HEK293 (cell line): ENCODE results near the gene TTC7B.

ENCODE experiments used
- CTCF ChIA-PET: fragments of 350-600 bp; formaldehyde crosslinking; extraction: SDS; loops from one replicate; lab custom pipeline; 2021; ENCODE audit warnings: antibody characterized with exemption; lab: Yijun Ruan, JAX
- POLR2A ChIA-PET: fragments of 300-600 bp; formaldehyde crosslinking; extraction: SDS; loops from one replicate; lab custom pipeline; 2020; ENCODE audit warnings: antibody characterized with exemption, inconsistent platforms; lab: Yijun Ruan, JAX
- H3K27ac ChIP-seq: fragments of 200-500 bp; sonication (Bioruptor generic); 2 replicates; pipeline ENCODE4 v1.5.1; 2014; ENCODE audit warnings: low read depth, low read length, control low read depth, inconsistent platforms; ENCODE audit errors: extremely low read depth
- H3K36me3 ChIP-seq, 2 experiments: fragments of 200-500 bp in 1 of 2; sonication (Bioruptor generic) in 1 of 2; 1 replicate in 1 of 2; 2 replicates in 1 of 2; pipeline ENCODE4 v1.5.1; 2014 to 2017; ENCODE audit warnings: inconsistent platforms in 2 of 2, low read length in 2 of 2; ENCODE audit not compliant: control insufficient read depth in 2 of 2, insufficient read depth in 1 of 2
- H3K4me1 ChIP-seq: fragments of 200-500 bp; sonication (Bioruptor generic); 2 replicates; pipeline ENCODE4 v1.5.1; 2014; ENCODE audit warnings: mild to moderate bottlenecking, low read length, inconsistent platforms; ENCODE audit not compliant: control insufficient read depth, insufficient read depth
- H3K4me3 ChIP-seq: 2 replicates; pipeline ENCODE4 v1.5.1; 2011; ENCODE audit warnings: low read depth, mild to moderate bottlenecking, control low read depth, low read length, moderate library complexity
- H3K9me3 ChIP-seq: fragments of 200-500 bp; sonication (Bioruptor generic); 2 replicates; pipeline ENCODE4 v1.5.1; 2014; ENCODE audit warnings: low read depth, low read length, inconsistent platforms; ENCODE audit not compliant: control insufficient read depth, insufficient read depth
- GLIS1 ChIP-seq: fragments of 450-650 bp; formaldehyde crosslinking; IDR thresholded peaks from 2 replicates; pipeline ENCODE4 v1.5.1; 2016; ENCODE audit warnings: missing biosample characterization, missing genetic modification characterization
- HOXD13 ChIP-seq: sonication (generic); formaldehyde crosslinking; IDR thresholded peaks from 2 replicates; pipeline ENCODE4 v1.8.0; 2022; ENCODE audit warnings: missing genetic modification reagents, borderline replicate concordance
- MYNN ChIP-seq: fragments of 450-650 bp; formaldehyde crosslinking; IDR thresholded peaks from 2 replicates; pipeline ENCODE4 v1.5.1; 2016; ENCODE audit warnings: missing biosample characterization, missing genetic modification characterization, borderline replicate concordance
- ZFP37 ChIP-seq: fragments of 450-650 bp; formaldehyde crosslinking; IDR thresholded peaks from 2 replicates; pipeline ENCODE4 v1.5.1; 2016; ENCODE audit warnings: missing biosample characterization, missing genetic modification characterization
- ZNF112 ChIP-seq: fragments of 450-650 bp; formaldehyde crosslinking; IDR thresholded peaks from 2 replicates; pipeline ENCODE4 v1.5.0; 2017; ENCODE audit warnings: missing biosample characterization, missing genetic modification characterization
- ZNF132 ChIP-seq: fragments of 450-650 bp; formaldehyde crosslinking; IDR thresholded peaks from 2 replicates; pipeline ENCODE4 v1.5.1; 2017; ENCODE audit warnings: missing biosample characterization, missing genetic modification characterization, borderline replicate concordance
- ZNF155 ChIP-seq: fragments of 450-650 bp; formaldehyde crosslinking; IDR thresholded peaks from 2 replicates; pipeline ENCODE4 v1.5.1; 2016; ENCODE audit warnings: missing biosample characterization, missing genetic modification characterization
- ZNF23 ChIP-seq: fragments of 450-650 bp; formaldehyde crosslinking; IDR thresholded peaks from 2 replicates; pipeline ENCODE4 v1.5.1; 2016; ENCODE audit warnings: missing biosample characterization, missing genetic modification characterization, borderline replicate concordance
- ZNF404 ChIP-seq: fragments of 450-650 bp; formaldehyde crosslinking; IDR thresholded peaks from 2 replicates; pipeline ENCODE4 v1.5.1; 2017; ENCODE audit warnings: missing biosample characterization, missing genetic modification characterization
- ZNF48 ChIP-seq: fragments of 450-650 bp; formaldehyde crosslinking; IDR thresholded peaks from 2 replicates; pipeline ENCODE4 v1.5.1; 2016; ENCODE audit warnings: missing biosample characterization, missing genetic modification characterization
- ZNF529 ChIP-seq: fragments of 450-650 bp; formaldehyde crosslinking; IDR thresholded peaks from 2 replicates; pipeline ENCODE4 v1.5.1; 2017; ENCODE audit warnings: missing genetic modification characterization, missing biosample characterization; ENCODE audit not compliant: insufficient replicate concordance
- ZNF621 ChIP-seq: fragments of 450-650 bp; formaldehyde crosslinking; IDR thresholded peaks from 2 replicates; pipeline ENCODE4 v1.5.1; 2017; ENCODE audit warnings: missing biosample characterization, missing genetic modification characterization
- ZNF629 ChIP-seq: fragments of 450-650 bp; formaldehyde crosslinking; IDR thresholded peaks from 2 replicates; pipeline ENCODE4 v1.5.1; 2017; ENCODE audit warnings: missing biosample characterization, missing genetic modification characterization
- ZNF654 ChIP-seq: fragments of 450-650 bp; formaldehyde crosslinking; IDR thresholded peaks from 2 replicates; pipeline ENCODE4 v1.5.1; 2016; ENCODE audit warnings: low read depth, missing biosample characterization, missing genetic modification characterization
- ZNF747 ChIP-seq: fragments of 450-650 bp; formaldehyde crosslinking; IDR thresholded peaks from 2 replicates; pipeline ENCODE4 v1.5.1; 2016; ENCODE audit warnings: missing biosample characterization, missing genetic modification characterization
- ZSCAN16 ChIP-seq: fragments of 450-650 bp; formaldehyde crosslinking; IDR thresholded peaks from 2 replicates; pipeline ENCODE4 v1.5.1; 2016; ENCODE audit warnings: missing biosample characterization, missing genetic modification characterization
- TF ChIP-seq, protein P1 (sequence below): fragments of 450-650 bp; formaldehyde crosslinking; IDR thresholded peaks from 2 replicates; pipeline ENCODE4; 2016; ENCODE audit warnings: missing biosample characterization, missing genetic modification characterization
- TF ChIP-seq, protein P2 (sequence below): fragments of 450-650 bp; formaldehyde crosslinking; IDR thresholded peaks from 2 replicates; pipeline ENCODE4 v1.5.1; 2016; ENCODE audit warnings: missing biosample characterization, missing genetic modification characterization, borderline replicate concordance
- TF ChIP-seq, protein P3 (sequence below): fragments of 450-650 bp; formaldehyde crosslinking; IDR thresholded peaks from 2 replicates; pipeline ENCODE4 v1.5.1; 2017; ENCODE audit warnings: missing biosample characterization, missing genetic modification characterization
- TF ChIP-seq, protein P4 (sequence below): fragments of 450-650 bp; formaldehyde crosslinking; IDR thresholded peaks from 2 replicates; pipeline ENCODE4 v1.5.1; 2016; ENCODE audit warnings: missing biosample characterization, missing genetic modification characterization
- TF ChIP-seq, protein P5 (sequence below): fragments of 450-650 bp; formaldehyde crosslinking; IDR thresholded peaks from 2 replicates; pipeline ENCODE4 v1.5.1; 2016; ENCODE audit warnings: missing biosample characterization, missing genetic modification characterization
- TF ChIP-seq, protein P6 (sequence below): fragments of 450-650 bp; formaldehyde crosslinking; IDR thresholded peaks from 2 replicates; pipeline ENCODE4 v1.5.1; 2016; ENCODE audit warnings: missing biosample characterization, missing genetic modification characterization, borderline replicate concordance

TTC7B gene

DNA sequence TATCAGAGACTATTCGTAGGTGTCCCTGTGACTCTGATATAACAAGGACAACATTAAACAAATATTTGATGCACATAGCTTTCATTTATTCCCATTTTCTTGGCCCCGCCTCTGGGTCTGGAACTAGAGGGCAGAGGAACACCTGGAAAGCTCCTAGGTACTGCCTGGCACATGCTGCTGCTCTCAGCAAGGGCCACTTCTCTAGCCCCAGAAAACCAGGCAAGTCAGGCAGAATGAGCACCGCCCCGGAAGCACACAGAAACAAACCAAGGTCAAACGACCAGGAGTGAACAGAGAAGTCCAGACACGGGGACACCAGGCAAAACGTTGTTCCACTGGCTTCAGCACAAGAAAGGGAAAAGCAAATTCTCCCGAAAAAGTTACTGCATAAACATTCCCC is 76.1 kb downstream of the TTC7B start:
- Histone ChIP-seq H3K36me3 (peaks cover 0 to 15% of the 10 kb centered on the region in 2 experiments; a peak in 2 of 3 replicates), H3K4me1 (no peaks in the 10 kb centered on the region), H3K27ac (no peak overlapping the region), H3K9me3 (no peaks in the 10 kb centered on the region), H3K4me3 (no peak overlapping the region)
- ChIA-PET CTCF (interaction anchor here (1.6 to 2.0 kb wide), 2 partner anchors 19 to 20 kb away, joined by 3 to 11 read pairs; no protein-coding TSS in a partner anchor), POLR2A (no interaction called here)
- TF ChIP-seq ZNF621 (tag by site-specific recombination) (no peak), ZNF23 (tag by site-specific recombination) (no peak), ZNF529 (tag by site-specific recombination) (no peak), ZSCAN16 (no peak)
- TF ChIP-seq, protein P1, sequence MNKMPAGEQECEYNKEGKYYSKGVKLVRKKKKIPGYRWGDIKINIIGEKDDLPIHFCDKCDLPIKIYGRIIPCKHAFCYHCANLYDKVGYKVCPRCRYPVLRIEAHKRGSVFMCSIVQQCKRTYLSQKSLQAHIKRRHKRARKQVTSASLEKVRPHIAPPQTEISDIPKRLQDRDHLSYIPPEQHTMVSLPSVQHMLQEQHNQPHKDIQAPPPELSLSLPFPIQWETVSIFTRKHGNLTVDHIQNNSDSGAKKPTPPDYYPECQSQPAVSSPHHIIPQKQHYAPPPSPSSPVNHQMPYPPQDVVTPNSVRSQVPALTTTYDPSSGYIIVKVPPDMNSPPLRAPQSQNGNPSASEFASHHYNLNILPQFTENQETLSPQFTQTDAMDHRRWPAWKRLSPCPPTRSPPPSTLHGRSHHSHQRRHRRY (tag by site-specific recombination) = no peak

DNA sequence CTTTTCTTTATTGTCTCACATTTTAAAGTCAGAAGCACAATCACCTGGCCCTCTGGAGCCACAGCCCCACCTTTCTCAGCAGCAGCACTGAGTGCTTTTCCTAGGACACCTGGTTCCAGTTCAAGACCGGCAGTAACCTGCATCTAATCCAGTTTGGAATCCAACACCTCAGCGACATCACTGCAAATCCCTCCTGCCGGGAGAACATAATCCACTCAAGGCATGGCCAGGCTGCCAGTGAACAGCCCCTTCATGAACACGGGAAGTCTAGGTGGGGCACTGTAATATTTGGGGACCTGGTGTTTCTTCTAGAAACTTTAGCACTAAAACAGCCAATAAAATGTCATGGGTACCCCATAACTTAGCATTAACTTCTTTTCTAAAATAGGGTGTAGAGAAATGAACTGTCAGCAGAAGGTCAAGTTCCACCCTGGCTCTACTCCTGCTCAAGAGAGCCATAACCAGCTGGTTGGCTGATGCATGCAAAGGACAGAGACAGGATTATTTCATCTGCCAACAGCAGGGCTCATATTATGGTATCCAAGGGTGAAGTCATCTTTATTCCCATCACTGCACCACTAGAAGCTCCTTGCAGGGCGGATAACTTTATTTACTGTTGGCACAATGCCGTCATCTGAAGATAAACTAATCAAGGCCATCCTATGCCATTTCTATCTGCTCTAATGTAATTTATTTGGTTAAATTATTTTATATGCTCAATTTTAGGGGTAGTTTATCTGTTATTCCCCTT is 76.7 kb downstream of the TTC7B start:
- ChIA-PET CTCF (interaction anchor here (1.3 to 2.0 kb wide), 3 partner anchors 12 to 21 kb away, joined by 3 to 11 read pairs (median 3); no protein-coding TSS in a partner anchor), POLR2A (no interaction called here)
- Histone ChIP-seq H3K4me1 (no peaks in the 10 kb centered on the region), H3K27ac (no peak overlapping the region), H3K36me3 (peaks cover 0 to 13% of the 10 kb centered on the region in 2 experiments; a peak in 2 of 3 replicates), H3K9me3 (no peaks in the 10 kb centered on the region), H3K4me3 (no peak overlapping the region)
- TF ChIP-seq ZNF747 (tag by site-specific recombination) = no peak
- no peak for TF ChIP-seq ZNF48 (tag by site-specific recombination)
- TF ChIP-seq, protein P2, sequence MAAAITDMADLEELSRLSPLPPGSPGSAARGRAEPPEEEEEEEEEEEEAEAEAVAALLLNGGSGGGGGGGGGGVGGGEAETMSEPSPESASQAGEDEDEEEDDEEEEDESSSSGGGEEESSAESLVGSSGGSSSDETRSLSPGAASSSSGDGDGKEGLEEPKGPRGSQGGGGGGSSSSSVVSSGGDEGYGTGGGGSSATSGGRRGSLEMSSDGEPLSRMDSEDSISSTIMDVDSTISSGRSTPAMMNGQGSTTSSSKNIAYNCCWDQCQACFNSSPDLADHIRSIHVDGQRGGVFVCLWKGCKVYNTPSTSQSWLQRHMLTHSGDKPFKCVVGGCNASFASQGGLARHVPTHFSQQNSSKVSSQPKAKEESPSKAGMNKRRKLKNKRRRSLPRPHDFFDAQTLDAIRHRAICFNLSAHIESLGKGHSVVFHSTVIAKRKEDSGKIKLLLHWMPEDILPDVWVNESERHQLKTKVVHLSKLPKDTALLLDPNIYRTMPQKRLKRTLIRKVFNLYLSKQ = no peak
- no peak for TF ChIP-seq HOXD13 (CRISPR knock-in tag)
- TF ChIP-seq ZFP37 = no peak
- no peak for TF ChIP-seq ZNF404 (tag by site-specific recombination)
- no peak for TF ChIP-seq ZNF132 (tag by site-specific recombination)
- TF ChIP-seq GLIS1 = peak; percentile 32; the same call in 1 of the 2 replicates
- no peak for TF ChIP-seq ZNF112 (tag by site-specific recombination)
- TF ChIP-seq, protein P3, sequence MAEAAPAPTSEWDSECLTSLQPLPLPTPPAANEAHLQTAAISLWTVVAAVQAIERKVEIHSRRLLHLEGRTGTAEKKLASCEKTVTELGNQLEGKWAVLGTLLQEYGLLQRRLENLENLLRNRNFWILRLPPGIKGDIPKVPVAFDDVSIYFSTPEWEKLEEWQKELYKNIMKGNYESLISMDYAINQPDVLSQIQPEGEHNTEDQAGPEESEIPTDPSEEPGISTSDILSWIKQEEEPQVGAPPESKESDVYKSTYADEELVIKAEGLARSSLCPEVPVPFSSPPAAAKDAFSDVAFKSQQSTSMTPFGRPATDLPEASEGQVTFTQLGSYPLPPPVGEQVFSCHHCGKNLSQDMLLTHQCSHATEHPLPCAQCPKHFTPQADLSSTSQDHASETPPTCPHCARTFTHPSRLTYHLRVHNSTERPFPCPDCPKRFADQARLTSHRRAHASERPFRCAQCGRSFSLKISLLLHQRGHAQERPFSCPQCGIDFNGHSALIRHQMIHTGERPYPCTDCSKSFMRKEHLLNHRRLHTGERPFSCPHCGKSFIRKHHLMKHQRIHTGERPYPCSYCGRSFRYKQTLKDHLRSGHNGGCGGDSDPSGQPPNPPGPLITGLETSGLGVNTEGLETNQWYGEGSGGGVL (tag by site-specific recombination) = no peak
- TF ChIP-seq ZNF654 (tag by site-specific recombination) = peak; percentile 7; the same call in 1 of the 2 replicates
- 0 out of 2 replicates have a peak, but pooled peaks have one; percentile 57 for TF ChIP-seq MYNN
- TF ChIP-seq, protein P4, sequence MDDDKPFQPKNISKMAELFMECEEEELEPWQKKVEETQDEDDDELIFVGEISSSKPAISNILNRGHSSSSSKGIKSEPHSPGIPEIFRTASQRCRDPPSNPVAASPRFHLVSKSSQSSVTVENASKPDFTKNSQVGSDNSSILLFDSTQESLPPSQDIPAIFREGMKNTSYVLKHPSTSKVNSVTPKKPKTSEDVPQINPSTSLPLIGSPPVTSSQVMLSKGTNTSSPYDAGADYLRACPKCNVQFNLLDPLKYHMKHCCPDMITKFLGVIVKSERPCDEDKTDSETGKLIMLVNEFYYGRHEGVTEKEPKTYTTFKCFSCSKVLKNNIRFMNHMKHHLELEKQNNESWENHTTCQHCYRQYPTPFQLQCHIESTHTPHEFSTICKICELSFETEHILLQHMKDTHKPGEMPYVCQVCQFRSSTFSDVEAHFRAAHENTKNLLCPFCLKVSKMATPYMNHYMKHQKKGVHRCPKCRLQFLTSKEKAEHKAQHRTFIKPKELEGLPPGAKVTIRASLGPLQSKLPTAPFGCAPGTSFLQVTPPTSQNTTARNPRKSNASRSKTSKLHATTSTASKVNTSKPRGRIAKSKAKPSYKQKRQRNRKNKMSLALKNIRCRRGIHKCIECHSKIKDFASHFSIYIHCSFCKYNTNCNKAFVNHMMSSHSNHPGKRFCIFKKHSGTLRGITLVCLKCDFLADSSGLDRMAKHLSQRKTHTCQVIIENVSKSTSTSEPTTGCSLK (tag by site-specific recombination) = no peak
- no peak for TF ChIP-seq ZNF155 (tag by site-specific recombination)
- TF ChIP-seq, protein P5, sequence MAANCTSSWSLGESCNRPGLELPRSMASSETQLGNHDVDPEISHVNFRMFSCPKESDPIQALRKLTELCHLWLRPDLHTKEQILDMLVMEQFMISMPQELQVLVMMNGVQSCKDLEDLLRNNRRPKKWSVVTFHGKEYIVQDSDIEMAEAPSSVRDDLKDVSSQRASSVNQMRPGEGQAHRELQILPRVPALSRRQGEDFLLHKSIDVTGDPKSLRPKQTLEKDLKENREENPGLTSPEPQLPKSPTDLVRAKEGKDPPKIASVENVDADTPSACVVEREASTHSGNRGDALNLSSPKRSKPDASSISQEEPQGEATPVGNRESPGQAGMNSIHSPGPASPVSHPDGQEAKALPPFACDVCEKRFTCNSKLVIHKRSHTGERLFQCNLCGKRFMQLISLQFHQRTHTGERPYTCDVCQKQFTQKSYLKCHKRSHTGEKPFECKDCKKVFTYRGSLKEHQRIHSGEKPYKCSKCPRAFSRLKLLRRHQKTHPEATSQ (tag by site-specific recombination) = no peak
- TF ChIP-seq, protein P6, sequence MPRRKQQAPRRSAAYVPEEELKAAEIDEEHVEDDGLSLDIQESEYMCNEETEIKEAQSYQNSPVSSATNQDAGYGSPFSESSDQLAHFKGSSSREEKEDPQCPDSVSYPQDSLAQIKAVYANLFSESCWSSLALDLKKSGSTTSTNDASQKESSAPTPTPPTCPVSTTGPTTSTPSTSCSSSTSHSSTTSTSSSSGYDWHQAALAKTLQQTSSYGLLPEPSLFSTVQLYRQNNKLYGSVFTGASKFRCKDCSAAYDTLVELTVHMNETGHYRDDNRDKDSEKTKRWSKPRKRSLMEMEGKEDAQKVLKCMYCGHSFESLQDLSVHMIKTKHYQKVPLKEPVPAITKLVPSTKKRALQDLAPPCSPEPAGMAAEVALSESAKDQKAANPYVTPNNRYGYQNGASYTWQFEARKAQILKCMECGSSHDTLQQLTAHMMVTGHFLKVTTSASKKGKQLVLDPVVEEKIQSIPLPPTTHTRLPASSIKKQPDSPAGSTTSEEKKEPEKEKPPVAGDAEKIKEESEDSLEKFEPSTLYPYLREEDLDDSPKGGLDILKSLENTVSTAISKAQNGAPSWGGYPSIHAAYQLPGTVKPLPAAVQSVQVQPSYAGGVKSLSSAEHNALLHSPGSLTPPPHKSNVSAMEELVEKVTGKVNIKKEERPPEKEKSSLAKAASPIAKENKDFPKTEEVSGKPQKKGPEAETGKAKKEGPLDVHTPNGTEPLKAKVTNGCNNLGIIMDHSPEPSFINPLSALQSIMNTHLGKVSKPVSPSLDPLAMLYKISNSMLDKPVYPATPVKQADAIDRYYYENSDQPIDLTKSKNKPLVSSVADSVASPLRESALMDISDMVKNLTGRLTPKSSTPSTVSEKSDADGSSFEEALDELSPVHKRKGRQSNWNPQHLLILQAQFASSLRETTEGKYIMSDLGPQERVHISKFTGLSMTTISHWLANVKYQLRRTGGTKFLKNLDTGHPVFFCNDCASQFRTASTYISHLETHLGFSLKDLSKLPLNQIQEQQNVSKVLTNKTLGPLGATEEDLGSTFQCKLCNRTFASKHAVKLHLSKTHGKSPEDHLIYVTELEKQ (tag by site-specific recombination) = no peak
- no peak for TF ChIP-seq ZNF629 (tag by site-specific recombination)
